ENCODE measurements around the gene CDPF1.
"Not testable (repeated sequence)": the region's sequence is repeated elsewhere in the genome, so short reads cannot be mapped to it uniquely, and the experiment has no call there.

DNA sequence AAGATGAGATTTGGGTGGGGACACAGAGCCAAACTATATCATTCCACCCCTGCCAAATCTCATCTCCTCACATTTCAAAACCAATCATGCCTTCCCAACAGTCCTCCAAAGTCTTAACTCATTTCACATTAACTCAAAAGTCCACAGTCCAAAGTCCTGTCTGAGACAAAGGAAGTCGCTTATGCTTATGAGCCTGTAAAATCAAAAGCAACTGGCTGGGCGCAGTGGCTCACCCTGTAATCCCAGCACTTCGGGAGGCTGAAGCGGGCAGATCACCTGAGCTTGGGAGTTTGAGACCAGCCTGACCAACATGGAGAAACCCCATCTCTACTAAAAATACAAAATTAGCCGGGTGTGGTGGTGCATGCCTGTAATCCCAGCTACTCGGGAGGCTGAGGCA, 14.4 kb upstream of the CDPF1 start:
- TF ChIP-seq, protein P1, sequence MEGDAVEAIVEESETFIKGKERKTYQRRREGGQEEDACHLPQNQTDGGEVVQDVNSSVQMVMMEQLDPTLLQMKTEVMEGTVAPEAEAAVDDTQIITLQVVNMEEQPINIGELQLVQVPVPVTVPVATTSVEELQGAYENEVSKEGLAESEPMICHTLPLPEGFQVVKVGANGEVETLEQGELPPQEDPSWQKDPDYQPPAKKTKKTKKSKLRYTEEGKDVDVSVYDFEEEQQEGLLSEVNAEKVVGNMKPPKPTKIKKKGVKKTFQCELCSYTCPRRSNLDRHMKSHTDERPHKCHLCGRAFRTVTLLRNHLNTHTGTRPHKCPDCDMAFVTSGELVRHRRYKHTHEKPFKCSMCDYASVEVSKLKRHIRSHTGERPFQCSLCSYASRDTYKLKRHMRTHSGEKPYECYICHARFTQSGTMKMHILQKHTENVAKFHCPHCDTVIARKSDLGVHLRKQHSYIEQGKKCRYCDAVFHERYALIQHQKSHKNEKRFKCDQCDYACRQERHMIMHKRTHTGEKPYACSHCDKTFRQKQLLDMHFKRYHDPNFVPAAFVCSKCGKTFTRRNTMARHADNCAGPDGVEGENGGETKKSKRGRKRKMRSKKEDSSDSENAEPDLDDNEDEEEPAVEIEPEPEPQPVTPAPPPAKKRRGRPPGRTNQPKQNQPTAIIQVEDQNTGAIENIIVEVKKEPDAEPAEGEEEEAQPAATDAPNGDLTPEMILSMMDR (IDR thresholded peaks at IDR 0.05), result not testable (repeated sequence)
- TF ChIP-seq POLR2A (IDR thresholded peaks at IDR 0.05), result not testable (repeated sequence)

Measured in heart left ventricle (tissue), 13 donors.